Measurements from ENCODE around the gene ST6GAL1.
"Not testable (repeated sequence)": the region's sequence is repeated elsewhere in the genome, so short reads cannot be mapped to it uniquely, and the experiment has no call there.

ST6GAL1 gene

DNA sequence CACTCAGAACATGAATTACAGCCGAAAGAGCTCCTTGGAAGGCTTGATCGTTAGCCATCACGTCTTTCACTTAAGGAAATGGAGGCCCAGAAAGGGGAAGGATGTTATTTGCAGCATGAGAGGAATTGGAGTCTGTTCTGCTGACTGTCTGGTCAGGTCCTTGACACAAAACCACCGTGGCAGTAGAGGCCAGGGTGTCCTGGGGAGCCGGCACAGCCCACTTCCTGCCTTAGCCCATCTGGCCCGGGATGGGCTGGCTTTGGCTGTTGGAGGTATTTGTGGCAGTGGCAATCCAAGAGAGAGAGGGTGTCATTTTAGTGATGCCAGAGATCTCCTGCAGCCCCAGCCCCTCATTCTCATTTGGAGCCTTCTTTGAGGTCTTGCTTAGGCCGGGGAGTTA is 37.4 kb downstream of the ST6GAL1 start:
- no peak for DNase-seq (ENCODE audit: low spot score)

DNA sequence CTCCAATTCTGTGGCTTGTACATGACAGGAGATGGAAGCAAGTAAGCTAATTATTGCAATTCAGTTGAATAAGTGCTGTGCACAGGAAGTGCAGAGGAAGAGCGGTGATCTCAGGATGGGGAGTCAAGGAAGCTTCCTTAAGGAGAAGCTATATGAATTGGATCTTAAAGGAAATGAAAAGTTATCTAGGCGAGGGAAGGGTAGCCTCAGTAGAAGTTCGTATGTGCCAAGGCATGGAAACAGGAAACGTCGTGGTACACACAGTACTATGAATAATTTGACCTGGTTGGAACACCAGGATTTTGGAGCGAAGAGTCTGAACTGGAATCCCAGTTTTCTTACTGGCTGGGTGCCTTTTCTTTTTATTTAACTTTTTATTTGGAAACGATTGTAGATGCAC is 39.3 kb downstream of the ST6GAL1 start:
- DNase-seq (ENCODE audit: low spot score) = no peak

DNA sequence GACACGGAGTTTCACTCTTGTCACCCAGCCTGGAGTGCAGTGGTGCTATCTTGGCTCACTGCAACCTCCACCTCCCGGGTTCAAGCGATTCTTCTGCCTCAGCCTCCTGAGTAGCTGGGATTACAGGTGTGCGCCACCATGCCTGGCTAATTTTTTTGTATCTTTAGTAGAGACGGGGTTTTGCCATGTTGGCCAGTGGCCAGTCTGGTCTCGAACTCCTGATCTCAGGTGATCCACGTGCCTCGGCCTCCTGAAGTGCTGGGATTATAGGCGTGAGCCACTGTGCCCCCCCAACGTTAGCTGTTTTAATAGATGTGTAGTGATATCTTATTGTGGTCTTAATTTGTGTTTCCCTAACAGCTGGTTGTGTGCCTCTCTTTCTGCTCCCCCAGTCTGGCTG is 40.8 kb downstream of the ST6GAL1 start:
- not testable (repeated sequence) for DNase-seq (ENCODE audit: low spot score)

- DNase-seq (ENCODE audit: low spot score) = no peak
These were observed 41.3 kb downstream of the ST6GAL1 start for GRCh38 chr3:186971578-186971977.

DNA sequence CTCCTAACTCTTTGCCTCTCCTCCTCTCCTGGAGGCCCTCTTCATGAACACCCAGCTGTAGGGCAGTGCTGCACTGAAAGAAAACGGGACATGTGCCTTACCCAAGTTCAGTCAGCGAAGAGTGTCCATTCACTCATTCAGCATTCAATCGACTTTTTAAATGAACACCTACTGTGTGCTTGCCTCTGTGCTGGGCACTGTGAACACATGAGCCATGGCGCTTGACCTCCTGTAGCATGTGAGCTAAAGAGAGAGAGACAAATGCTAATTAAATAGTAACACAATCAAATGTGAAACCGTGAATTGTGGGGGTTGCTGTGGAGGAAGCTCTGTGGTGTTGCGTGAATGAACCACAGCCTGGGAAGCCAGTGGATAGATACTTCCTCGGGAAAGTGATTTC is 43.4 kb downstream of the ST6GAL1 start:
- no peak for DNase-seq (ENCODE audit: low spot score)

DNA sequence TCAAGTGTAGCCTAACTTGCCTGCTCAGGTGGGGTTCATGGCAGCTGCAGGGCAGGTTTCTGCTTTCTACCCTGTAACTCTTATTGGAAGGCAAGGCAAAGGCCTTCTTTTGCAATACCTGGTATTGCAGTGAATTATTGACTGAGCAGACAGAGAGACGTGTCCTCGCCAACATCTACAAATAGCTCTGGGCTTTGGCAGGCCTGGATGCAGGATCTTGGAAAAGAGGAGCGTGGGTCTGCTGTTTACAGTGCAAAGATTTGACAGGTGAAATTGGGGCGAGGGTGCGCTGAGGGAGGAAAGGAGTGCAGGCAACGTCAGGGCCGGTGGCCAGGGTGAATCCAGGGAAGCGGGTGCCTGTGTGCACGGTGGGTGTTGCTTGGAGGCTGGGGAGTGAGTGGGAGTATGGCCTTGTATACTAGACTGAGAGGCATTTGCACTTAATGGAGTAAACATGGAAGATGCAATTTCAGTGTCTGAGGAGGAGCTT is 44.5 kb downstream of the ST6GAL1 start:
- no peak for DNase-seq (ENCODE audit: low spot score)

- DNase-seq (ENCODE audit: low spot score) = no peak
These were observed 45.4 kb downstream of the ST6GAL1 start for GRCh38 chr3:186975726-186976125.

GRCh38 chr3:186976837-186977750 is 46.8 kb downstream of the ST6GAL1 start:
- no peak for DNase-seq (ENCODE audit: low spot score)

DNA sequence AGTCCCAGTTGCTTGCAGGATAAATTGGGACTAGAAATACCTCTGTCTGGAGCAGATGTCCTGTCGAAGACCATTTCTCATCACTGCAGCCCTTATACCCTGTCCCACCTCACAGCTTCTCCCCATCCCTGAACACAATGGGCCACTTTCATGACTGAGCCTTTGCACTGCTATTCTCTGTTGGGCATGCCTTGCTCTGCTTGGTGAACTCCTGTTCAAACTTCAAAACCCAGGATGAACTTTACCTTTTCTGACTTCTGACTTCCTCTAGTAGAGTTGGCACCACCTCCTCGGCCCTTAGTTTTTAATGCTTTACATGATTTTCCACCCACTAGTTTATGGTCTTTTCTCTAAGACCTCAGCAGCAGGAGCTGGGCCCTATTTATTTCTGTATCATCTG is 48.4 kb downstream of the ST6GAL1 start:
- DNase-seq (ENCODE audit: low spot score) = no peak

DNA sequence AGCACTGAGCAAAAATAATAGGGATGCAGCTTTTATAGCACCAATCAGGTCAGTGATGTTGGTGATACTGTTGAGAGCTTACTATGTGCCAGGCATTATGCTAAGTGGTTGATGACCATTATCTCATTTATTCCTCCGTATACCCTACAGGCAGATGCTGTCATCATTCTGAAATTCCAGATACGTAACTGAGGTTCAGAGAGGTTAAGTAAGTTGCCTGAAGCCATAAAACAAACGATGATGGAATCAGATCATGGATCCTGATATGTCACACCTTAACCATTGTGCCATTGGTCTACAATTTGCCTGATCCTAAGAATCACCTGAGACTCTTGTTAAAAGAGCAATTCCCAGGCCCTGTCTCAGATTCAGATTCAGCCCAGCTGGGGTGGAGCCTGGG is 49.5 kb downstream of the ST6GAL1 start:
- no peak for DNase-seq (ENCODE audit: low spot score)

DNA sequence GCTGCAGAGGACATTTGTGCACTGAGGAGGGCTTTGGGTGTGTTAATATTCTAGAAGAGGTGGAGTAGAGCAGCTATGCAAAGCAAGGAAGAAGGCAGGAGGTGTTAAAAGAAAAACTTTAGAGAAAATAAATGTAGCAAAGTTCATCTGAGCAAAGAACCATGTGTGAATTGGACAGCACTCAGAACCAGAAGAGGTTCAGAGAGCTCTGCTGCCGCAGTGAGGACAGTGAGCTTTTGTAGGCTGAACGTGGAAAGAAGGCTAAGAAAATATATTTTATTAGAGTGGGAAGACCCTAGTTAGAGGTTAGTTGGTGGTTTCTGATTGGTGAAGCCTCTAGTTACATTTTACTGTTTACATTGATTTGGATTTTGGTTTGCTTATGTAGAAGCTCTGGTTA is 50.7 kb downstream of the ST6GAL1 start:
- no peak for DNase-seq (ENCODE audit: low spot score)

DNA sequence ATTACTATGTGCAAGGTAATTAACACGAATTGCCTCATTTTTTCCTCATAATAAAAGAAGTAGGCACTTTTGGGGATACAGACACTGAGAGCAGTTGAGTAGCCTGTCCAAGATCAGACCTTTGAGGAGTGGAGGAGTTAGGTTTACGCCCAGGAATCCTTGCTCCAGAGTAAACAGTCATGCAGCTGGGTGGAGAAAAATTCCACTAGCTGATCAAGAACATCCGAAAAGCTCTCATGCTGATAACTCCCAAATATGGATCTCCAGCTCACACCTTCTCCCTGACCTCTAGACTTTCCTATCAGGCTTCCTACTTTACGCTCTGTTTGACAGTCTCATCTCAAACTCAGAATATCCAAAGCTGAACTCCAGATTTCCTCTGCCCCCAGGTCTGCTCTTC is 53.3 kb downstream of the ST6GAL1 start:
- no peak for DNase-seq (ENCODE audit: low spot score)

- no peak for DNase-seq (ENCODE audit: low spot score)
These were observed 53.7 kb downstream of the ST6GAL1 start for GRCh38 chr3:186984064-186984463.

- no peak for DNase-seq (ENCODE audit: low spot score)
These were observed 55.5 kb downstream of the ST6GAL1 start for GRCh38 chr3:186985661-186986364.

GRCh38 chr3:186986406-186986805 is 56.1 kb downstream of the ST6GAL1 start:
- DNase-seq (ENCODE audit: low spot score) = no peak

GRCh38 chr3:186986816-186987215 is 56.5 kb downstream of the ST6GAL1 start:
- DNase-seq (ENCODE audit: low spot score) = no peak

GRCh38 chr3:186988806-186989205 is 58.5 kb downstream of the ST6GAL1 start:
- DNase-seq (ENCODE audit: low spot score) = no peak

GRCh38 chr3:186989429-186989828 is 59.1 kb downstream of the ST6GAL1 start:
- DNase-seq (ENCODE audit: low spot score) = no peak

DNA sequence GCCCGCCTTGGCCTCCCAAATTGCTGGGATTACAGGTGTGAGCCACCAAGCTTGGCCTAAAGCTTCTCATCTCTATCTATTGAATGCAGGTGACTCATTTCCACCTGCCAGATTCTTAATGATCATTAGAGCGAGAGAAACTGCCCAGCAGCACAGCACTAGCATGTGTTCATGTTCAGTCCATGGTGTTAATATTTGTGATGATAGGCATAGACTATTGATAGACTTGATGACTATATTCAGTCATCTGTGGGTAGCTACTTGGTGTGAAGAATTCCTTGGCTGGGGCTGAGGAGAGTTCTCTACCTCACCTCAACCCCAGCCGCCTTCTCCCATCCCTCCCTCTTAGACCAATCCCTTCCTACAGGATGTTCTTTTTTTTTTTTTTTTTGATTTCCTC is 60.0 kb downstream of the ST6GAL1 start:
- no peak for DNase-seq (ENCODE audit: low spot score)

GRCh38 chr3:186990878-186991308 is 60.6 kb downstream of the ST6GAL1 start:
- no peak for DNase-seq (ENCODE audit: low spot score)

DNA sequence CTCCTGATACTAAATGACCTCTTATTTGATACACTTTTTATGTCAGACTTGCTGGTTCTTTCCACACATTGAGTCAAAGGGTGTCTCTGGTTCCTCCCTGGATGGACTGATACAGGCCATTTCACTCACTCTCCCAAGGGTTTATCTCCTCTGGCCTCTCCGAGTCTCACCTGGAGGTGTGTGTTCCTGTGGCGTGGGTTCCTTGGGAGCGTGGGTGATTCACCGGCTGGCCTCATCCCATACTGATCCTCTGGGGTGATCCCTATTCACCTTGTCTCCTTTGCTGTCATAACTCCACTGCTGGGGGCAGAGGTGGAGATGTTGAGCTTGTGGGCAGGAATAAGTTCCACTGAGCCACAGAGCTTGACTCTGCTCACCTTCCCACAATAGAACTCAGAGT is 61.1 kb downstream of the ST6GAL1 start:
- no peak for DNase-seq (ENCODE audit: low spot score)

DNA sequence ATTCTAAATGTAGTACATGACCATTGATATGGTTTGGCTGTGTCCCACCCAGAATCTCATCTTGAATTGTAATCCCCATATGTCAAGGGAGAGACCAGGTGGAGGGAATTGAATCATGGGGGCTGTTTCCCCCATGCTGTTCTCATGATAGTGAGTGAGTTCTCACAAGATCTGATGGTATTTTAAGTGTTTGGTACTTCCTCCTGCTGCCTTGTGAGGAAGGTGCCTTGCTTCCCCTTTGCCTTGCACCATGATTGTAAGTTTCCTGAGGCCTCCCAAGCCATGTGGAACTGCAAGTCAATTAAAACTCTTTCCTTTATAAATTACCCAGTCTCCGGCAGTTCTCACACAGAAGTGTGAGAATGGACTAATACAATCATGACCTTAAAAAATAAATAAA is 61.8 kb downstream of the ST6GAL1 start:
- not testable (repeated sequence) for DNase-seq (ENCODE audit: low spot score)

DNA sequence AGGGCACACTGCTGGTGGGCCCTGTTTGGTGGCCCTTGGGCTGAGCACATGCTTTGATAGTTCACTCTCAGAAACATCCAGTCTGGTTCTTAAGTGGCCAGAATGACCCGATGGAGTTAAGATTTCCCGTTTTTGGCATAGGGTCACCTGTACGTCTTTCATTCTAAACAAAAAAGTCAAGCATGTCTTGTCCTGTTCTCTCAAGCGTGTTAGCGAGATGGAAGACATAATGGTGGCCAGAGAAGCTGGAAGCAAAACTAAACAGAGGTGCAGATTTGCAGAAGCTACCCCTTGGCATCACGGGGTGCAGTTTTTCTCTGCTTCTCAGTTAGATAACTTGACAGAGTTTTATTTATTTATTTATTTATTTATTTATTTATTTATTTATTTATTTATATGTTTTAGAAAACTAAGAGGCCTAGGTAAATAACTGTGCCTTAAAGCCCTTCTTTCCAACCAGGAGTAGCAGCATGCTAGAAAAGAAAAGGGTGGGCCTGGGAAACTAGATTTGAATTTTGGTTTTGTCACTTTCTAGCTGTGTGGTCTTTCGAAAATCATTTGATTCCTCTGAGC is 63.0 kb downstream of the ST6GAL1 start:
- no peak for DNase-seq (ENCODE audit: low spot score)
